ENCODE results near the gene PPP4C.

Gene PPP4C

DNA sequence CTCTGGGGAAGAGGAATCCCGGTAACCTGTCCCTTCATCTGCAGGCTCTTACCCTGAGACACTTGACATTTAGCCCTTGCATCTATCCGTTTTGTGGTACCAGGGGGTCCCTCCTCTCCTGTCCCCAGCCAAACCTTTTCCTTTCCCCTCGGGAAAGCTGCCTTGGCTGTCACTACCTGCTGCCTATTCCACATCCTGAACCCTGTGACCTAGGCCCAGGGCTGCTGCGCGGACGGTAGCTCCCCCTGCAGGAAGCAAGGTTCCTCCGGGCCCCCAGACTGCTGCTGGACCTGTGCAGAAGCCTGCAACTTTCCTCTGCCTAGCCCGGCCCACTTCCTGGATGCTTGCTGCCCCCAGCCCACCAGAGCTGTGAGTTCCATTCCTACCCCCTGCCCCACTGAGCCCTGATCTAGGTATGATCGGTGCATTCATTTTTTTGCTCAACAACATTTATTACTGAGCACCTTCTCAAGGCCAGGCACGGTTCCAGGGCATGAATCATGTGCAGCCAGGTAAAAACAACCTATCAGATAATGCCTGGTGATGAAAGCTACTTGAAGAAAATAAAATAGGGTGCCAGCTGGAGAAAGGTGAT, 20.7 kb upstream of the PPP4C start:
- DNase-seq (ENCODE audit: low read depth), result no peak

DNA sequence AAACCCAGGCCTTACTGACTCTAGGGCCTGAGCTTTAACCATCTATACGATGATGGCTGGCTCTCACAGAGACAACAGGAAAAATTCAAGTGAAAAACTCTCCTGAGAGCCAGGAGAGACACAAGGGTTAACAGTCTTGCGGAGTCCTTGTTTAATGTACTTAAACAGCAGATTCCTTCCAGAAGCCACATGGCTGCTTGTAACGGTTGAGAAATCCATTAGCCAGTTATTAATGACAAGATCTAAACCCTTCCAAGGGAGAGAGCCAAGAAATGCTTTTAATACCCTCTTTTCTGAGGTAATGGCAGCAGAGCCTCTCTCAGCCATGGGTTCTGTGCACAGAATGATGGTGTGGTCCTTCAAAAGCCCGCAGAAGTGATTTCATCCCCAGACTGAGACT, 15.4 kb upstream of the PPP4C start:
- no peak for DNase-seq (ENCODE audit: low read depth)

GRCh38 chr16:30060836-30061554, 14.8 kb upstream of the PPP4C start:
- no peak for DNase-seq (ENCODE audit: low read depth)

DNA sequence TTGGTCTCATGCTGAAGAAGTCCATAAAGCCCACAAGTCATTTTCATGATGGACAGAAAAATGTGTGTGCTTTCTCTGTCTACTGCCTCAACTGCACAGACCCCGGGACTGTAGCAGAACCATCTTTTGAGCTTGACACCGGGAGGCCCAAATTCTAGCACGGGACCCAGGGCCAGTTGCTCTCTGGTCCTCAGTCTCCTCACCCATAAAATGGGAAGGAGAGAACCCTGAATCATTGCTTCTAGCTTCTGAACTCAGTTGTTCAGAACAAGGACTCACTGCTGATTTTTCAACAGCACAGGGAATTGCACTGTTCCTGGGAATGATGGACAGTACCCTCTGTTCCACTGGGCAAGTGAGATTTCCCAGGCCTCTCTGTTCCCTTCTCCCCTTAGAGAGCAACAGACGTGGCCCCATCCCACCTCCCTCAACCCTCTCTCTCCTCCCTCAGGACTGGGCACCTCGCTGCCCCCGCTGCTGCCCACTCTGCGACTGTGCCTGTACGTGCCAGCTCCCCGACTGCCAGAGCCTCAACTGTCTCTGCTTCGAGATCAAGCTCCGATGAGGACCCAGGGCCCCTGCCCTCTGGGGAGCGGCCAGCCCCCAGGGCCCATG, 12.4 kb upstream of the PPP4C start:
- no peak for DNase-seq (ENCODE audit: low read depth)

- DNase-seq (ENCODE audit: low read depth), result no peak
Measured at GRCh38 chr16:30063893-30064728, 11.7 kb upstream of the PPP4C start.

DNA sequence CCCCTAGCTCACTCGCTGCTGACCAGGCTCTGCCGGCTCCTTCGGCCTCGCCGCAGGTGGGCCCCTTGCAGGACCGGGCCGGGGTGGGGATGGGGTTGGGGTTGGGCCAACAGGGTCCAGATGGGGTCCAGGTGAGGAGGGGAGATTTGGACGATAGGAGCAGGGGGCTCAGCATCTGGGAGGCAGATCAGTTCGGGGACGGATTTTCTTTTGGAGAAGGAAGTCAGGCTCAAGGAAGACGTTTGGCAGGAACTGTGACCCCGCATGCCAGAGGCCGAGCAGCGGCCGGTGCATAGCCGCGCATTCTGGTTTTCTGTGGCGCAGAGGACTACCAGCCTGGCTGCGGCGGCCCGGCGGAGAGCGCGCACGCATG, 11.1 kb upstream of the PPP4C start:
- no peak for DNase-seq (ENCODE audit: low read depth)

DNA sequence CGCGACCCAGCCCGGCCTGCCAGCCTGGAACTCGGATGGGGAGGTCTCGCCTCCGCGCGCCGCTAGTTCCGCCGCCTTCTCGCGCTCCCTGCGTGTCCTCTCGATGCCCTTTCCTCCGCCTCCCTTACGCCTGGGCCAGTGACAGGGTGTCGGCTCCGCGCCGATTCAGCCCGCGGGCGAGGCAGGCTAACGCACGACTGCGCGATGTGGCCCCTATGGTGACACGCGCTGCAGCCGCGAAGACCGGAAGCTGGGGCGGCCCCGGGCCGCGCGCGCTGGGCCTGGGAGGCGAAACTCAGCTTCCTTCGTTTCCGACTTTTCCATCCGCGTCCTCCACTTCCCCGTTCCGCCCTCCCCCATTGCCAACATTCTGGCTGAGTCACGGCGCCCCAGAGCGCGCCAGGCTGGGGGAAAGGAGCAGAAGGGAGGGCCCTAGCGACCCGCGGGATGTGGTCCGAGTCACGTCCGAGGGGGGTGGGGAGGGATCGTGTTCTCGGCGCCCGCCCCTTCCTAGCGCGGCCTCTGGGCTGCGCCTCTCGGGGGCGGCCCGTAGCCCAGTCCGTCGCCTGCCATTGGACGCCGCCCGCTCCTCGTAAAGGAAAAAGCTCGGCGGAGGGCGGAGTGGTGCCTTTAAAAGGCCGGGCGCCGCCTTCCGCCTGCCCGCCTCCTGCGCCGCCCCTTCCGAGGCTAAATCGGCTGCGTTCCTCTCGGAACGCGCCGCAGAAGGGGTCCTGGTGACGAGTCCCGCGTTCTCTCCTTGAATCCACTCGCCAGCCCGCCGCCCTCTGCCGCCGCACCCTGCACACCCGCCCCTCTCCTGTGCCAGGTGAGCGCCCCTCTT, 10.5 kb upstream of the PPP4C start, which contains the start of gene ALDOA:
TSS of gene ALDOA (plus strand) at position 659 of the 841 bp plus-strand sequence. CDS start 1,138 bp downstream, outside the sequence.
- DNase-seq (ENCODE audit: low read depth), result peak; percentile 98

GRCh38 chr16:30065943-30066760, 9.6 kb upstream of the PPP4C start:
- no peak for DNase-seq (ENCODE audit: low read depth)

GRCh38 chr16:30066761-30067583, 8.8 kb upstream of the PPP4C start:
- no peak for DNase-seq (ENCODE audit: low read depth)

GRCh38 chr16:30067584-30067916, 8.2 kb upstream of the PPP4C start:
- no peak for DNase-seq (ENCODE audit: low read depth)

- DNase-seq (ENCODE audit: low read depth), result no peak
Measured at GRCh38 chr16:30068333-30068732, 7.5 kb upstream of the PPP4C start.

GRCh38 chr16:30068750-30069610, 6.8 kb upstream of the PPP4C start:
- no peak for DNase-seq (ENCODE audit: low read depth)

GRCh38 chr16:30069611-30070462, 6.0 kb upstream of the PPP4C start:
- DNase-seq (ENCODE audit: low read depth), result no peak

- DNase-seq (ENCODE audit: low read depth), result no peak
Measured at GRCh38 chr16:30070490-30070889, 5.3 kb upstream of the PPP4C start.

DNA sequence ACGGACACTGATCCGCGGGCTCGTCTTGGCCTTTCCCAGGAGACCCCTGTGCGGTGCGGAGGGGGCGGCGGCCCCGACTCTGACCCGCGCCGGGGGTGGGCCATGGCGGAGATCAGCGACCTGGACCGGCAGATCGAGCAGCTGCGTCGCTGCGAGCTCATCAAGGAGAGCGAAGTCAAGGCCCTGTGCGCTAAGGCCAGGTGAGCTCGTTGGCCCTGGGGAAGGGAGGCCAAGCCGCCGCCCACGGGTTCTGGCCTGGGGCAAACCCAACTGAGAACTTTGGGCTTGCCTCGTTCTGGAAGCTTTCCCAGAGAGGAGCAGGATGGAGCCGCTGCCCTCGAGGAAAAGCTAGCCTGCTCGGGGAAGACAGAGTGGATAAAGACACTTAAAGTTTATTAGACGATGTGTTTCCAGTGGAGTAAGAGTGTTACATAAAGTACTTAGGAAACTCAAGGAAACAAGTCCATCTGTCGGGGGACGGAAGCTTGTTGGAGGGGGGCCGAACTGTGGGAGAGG, 540 bp downstream of the PPP4C start:
- DNase-seq (ENCODE audit: low read depth), result no peak

- no peak for DNase-seq (ENCODE audit: low read depth)
Measured at GRCh38 chr16:30077656-30078055, 1.9 kb downstream of the PPP4C start.

DNA sequence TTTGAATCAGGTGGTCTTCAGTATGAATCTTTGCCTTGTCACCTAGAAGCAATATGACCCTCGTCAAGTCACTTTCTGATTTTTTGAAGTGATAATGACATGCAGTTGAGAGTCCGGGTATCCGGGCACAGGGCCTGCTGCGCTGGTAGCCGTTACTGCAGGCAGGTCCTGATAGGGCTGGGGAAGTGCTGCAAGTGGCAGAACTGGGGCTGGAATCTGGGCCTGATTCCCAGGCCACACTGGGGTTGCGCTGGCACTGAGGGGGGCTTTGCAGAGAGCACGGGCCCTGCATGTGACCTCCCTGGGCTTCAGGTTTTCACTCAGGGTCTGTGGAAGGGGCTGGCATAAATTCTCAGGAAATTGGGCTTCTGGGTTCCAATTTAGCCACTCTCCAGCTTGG, 3.0 kb downstream of the PPP4C start:
- no peak for DNase-seq (ENCODE audit: low read depth)

DNA sequence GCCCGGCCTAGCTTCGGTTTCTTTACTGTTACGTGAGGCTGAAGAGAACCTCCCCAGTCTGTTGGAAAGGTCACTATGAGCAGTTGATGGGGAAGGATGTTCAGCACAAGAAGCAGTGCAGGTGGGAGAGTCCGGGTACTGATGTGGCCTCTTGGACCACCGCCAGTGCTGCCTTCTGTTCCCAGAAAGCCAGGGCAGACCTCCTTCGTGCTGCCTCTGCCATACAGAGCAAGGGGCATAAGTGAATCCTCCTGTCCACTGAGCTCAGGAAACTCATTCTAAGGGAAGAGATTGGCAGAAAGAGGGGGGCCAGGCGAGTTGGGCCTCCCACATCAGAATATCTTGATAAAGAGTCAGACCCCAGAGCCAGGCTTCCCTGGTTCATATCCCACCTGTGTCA, 3.7 kb downstream of the PPP4C start:
- no peak for DNase-seq (ENCODE audit: low read depth)

Data from HS-5 (cell line).